ENCODE measurements around the gene PAPOLB. TPM values are rescaled to one million over a fixed set of nuclear protein-coding genes. Genes with fewer than 3 reads are reported as not detected.
A peak's percentile ranks its signal among the peaks of the same experiment; 100 is the strongest.

The PAPOLB gene
- polyA plus RNA-seq, 1 donor from 2014 or later, result 0.05 TPM

DNA sequence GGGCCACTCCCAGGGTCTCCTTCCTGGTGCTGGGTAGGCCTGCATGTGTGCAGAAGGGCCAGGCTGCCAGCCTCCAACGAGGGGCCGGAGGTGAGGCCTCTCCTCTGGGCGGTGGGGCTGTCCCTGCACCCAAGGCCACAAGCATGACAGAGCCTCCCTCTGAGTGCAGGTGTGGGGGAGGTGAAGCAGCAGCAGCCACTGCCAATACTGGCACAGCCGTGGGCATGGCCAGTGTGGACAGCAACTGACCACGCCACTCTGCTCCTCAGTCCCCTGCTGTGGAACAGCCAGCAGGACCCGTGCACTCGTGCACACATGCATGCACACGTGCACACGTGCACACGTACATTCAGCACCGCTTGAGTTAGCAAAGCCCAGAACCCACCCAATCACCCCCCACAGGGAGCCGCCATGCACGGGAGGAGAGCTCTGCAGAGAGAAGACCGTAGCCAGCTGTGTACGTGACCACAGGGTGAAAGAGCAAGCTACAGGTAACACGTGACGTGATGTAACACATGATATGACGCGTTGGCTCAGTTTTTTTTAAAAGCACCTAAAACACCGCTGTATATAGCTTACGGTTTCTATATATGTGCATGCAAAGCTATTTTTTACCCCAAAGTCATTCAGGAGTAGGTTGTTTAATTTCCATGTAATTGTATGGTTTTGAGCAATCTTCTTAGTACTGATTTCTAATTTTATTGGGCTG lies 23.1 kb downstream of the PAPOLB start:
- Histone ChIP-seq H3K9me3 (ENCODE audit: low read length) (no peaks in the 10 kb centered on the region), H3K9ac (ENCODE audit: low read length) (no peak overlapping the region), H3K27me3 (ENCODE audit: insufficient read depth, low read depth, low read length) (no peaks in the 10 kb centered on the region), H3K4me2 (ENCODE audit: low read length) (no peak overlapping the region), H3K27ac (ENCODE audit: low read length) (peak overlapping the region; percentile 36), H3K4me3 (ENCODE audit: low read length) (no peak overlapping the region), H3K79me2 (replicated peaks; ENCODE audit: insufficient read depth, low read length) (no peaks in the 10 kb centered on the region), H4K20me1 (ENCODE audit: insufficient read depth) (no peaks in the 10 kb centered on the region), H3K9me2 (ENCODE audit: insufficient read depth, low read length) (no peaks in the 10 kb centered on the region), H3K36me3 (ENCODE audit: insufficient read depth, low read length) (no peaks in the 10 kb centered on the region), H3F3A (ENCODE audit: insufficient read depth, low read length, poor library complexity, severe bottlenecking) (no peaks in the 10 kb centered on the region), H2AFZ (ENCODE audit: low read depth, low read length) (no peak overlapping the region)
- no peak for TF ChIP-seq POLR2AphosphoS5 (IDR thresholded peaks at IDR 0.05)

DNA sequence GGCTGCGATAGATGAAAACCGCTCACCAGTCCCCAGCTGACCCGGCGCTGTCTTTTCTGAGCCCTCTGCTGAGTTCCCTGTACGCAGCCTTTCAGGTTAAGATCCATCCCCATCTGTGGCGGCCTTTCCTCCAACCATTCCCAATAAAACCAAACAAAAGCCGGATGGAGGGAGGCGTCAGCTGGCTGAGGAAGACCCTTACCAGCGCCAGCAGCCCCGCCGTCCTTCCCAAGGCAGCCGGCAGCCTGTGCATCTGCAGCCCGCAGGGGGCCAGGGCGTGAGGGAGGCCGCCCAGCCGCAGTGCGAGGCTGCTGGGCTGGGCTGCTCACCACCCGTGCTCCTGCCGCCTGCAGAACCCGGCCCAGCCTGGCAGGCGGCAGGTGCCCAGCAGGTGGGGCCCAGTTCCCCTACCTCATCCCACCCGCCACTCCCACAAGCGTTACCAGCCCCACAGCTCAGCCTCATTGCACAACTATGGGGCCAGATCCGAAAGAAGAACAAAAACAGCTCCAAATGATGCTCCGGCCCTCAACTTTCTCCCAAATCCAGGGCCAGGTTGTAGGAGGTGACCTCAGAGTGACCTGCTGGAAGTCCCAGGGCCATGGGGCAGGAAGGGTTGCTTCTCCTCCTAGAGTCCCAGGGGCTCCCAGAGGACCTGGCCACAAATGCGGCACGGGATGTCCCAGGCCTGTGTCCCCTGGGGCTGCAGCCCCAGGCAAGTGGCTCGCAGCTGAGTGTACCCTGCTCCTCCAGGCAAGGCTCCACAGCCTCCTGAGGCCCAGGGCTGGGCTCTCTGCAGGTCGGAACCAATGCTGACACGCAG lies 23.8 kb downstream of the PAPOLB start:
- no peaks in the 10 kb centered on the region for H3F3A ChIP-seq (ENCODE audit: insufficient read depth, low read length, poor library complexity, severe bottlenecking)
- H2AFZ ChIP-seq (ENCODE audit: low read depth, low read length), result no peak overlapping the region
- no peaks in the 10 kb centered on the region for H3K36me3 ChIP-seq (ENCODE audit: insufficient read depth, low read length)
- H3K4me3 ChIP-seq (ENCODE audit: low read length), result peak overlapping the region; percentile 39
- no peak overlapping the region for H3K4me2 ChIP-seq (ENCODE audit: low read length)
- H4K20me1 ChIP-seq (ENCODE audit: insufficient read depth), result no peaks in the 10 kb centered on the region
- peak overlapping the region; percentile 36 for H3K27ac ChIP-seq (ENCODE audit: low read length)
- H3K27me3 ChIP-seq (ENCODE audit: insufficient read depth, low read depth, low read length), result no peaks in the 10 kb centered on the region
- no peaks in the 10 kb centered on the region for H3K9me3 ChIP-seq (ENCODE audit: low read length)
- TF ChIP-seq, protein P1, sequence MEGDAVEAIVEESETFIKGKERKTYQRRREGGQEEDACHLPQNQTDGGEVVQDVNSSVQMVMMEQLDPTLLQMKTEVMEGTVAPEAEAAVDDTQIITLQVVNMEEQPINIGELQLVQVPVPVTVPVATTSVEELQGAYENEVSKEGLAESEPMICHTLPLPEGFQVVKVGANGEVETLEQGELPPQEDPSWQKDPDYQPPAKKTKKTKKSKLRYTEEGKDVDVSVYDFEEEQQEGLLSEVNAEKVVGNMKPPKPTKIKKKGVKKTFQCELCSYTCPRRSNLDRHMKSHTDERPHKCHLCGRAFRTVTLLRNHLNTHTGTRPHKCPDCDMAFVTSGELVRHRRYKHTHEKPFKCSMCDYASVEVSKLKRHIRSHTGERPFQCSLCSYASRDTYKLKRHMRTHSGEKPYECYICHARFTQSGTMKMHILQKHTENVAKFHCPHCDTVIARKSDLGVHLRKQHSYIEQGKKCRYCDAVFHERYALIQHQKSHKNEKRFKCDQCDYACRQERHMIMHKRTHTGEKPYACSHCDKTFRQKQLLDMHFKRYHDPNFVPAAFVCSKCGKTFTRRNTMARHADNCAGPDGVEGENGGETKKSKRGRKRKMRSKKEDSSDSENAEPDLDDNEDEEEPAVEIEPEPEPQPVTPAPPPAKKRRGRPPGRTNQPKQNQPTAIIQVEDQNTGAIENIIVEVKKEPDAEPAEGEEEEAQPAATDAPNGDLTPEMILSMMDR (IDR thresholded peaks at IDR 0.05; ENCODE audit: poor library complexity, severe bottlenecking), result peak; percentile 16
- TF ChIP-seq EZH2 (IDR thresholded peaks at IDR 0.05; ENCODE audit: borderline replicate concordance, insufficient read depth, low read length, poor library complexity, severe bottlenecking), result no peak
- TF ChIP-seq POLR2AphosphoS5 (IDR thresholded peaks at IDR 0.05), result peak; percentile 20
- no peak for TF ChIP-seq SMC3 (conservative IDR thresholded peaks at IDR 0.05; ENCODE audit: poor library complexity)
- TF ChIP-seq, protein P2, sequence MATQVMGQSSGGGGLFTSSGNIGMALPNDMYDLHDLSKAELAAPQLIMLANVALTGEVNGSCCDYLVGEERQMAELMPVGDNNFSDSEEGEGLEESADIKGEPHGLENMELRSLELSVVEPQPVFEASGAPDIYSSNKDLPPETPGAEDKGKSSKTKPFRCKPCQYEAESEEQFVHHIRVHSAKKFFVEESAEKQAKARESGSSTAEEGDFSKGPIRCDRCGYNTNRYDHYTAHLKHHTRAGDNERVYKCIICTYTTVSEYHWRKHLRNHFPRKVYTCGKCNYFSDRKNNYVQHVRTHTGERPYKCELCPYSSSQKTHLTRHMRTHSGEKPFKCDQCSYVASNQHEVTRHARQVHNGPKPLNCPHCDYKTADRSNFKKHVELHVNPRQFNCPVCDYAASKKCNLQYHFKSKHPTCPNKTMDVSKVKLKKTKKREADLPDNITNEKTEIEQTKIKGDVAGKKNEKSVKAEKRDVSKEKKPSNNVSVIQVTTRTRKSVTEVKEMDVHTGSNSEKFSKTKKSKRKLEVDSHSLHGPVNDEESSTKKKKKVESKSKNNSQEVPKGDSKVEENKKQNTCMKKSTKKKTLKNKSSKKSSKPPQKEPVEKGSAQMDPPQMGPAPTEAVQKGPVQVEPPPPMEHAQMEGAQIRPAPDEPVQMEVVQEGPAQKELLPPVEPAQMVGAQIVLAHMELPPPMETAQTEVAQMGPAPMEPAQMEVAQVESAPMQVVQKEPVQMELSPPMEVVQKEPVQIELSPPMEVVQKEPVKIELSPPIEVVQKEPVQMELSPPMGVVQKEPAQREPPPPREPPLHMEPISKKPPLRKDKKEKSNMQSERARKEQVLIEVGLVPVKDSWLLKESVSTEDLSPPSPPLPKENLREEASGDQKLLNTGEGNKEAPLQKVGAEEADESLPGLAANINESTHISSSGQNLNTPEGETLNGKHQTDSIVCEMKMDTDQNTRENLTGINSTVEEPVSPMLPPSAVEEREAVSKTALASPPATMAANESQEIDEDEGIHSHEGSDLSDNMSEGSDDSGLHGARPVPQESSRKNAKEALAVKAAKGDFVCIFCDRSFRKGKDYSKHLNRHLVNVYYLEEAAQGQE (IDR thresholded peaks at IDR 0.05; ENCODE audit: borderline replicate concordance), result no peak
- H3K9me2 ChIP-seq (ENCODE audit: insufficient read depth, low read length), result no peaks in the 10 kb centered on the region
- no peaks in the 10 kb centered on the region for H3K79me2 ChIP-seq (replicated peaks; ENCODE audit: insufficient read depth, low read length)
- peak overlapping the region; percentile 38 for H3K9ac ChIP-seq (ENCODE audit: low read length)

All from neural cell (in vitro differentiated cells).